Measurements from ENCODE around the gene PSMD11.

GRCh38 chr17:32396343-32396742, 48.0 kb upstream of the PSMD11 start:
- no peak for TF ChIP-seq ZFP37 (tag by site-specific recombination; IDR thresholded peaks at IDR 0.05)
- TF ChIP-seq KLF10 (tag by site-specific recombination; IDR thresholded peaks at IDR 0.05) = no peak
- no peak for TF ChIP-seq CTCF (tag by site-specific recombination; IDR thresholded peaks at IDR 0.05)
- no peak for TF ChIP-seq ZBTB11 (tag by site-specific recombination; conservative IDR thresholded peaks at IDR 0.05; ENCODE audit: low read depth)
- TF ChIP-seq ZNF292 (tag by site-specific recombination; IDR thresholded peaks at IDR 0.05; ENCODE audit: borderline replicate concordance, low read depth) = no peak
- TF ChIP-seq SCRT2 (tag by site-specific recombination; IDR thresholded peaks at IDR 0.05) = no peak
- no peak for TF ChIP-seq SETDB1 (IDR thresholded peaks at IDR 0.05; ENCODE audit: insufficient read length, low read length)
- no peak for TF ChIP-seq ZNF175 (tag by site-specific recombination; IDR thresholded peaks at IDR 0.05)
- no peak for TF ChIP-seq ZNF530 (tag by site-specific recombination; IDR thresholded peaks at IDR 0.05; ENCODE audit: low read depth)
